Thyroid gland (tissue), 4 donors: Measurements from ENCODE around the gene GALNS. TPM values are rescaled to one million over a fixed set of nuclear protein-coding genes. Genes with fewer than 3 reads are reported as not detected.
A peak's percentile ranks its signal among the peaks of the same experiment; 100 is the strongest.

Source experiments
- DNase-seq, 2 donors: peaks; one replicate each; pipeline ENCODE4 v3.0.0-alpha.2; 2019
- H3K27ac ChIP-seq, 3 donors: fragments of 200-600 bp; sonication (generic); 1 replicate in 2 of 3; 2 replicates in 1 of 3; pipeline ENCODE4 v1.5.1; 2016 to 2019; ENCODE audit warnings: mild to moderate bottlenecking in 1 of 3, moderate library complexity in 1 of 3
- H3K27me3 ChIP-seq: fragments of 200-600 bp; sonication (generic); one replicate; pipeline ENCODE4 v1.5.1; 2019
- H3K36me3 ChIP-seq, 2 donors: fragments of 200-600 bp; sonication (generic); one replicate each; pipeline ENCODE4 v1.5.1; 2016 to 2019
- H3K4me1 ChIP-seq, 2 donors: fragments of 200-600 bp; sonication (generic); one replicate each; pipeline ENCODE4 v1.5.1; 2017 to 2019
- H3K4me3 ChIP-seq, 3 donors: fragments of 200-600 bp; sonication (generic); replicated peaks in 1 of 3; 1 replicate in 2 of 3; 2 replicates in 1 of 3; pipeline ENCODE4 v1.5.1; 2016; ENCODE audit warnings: mild to moderate bottlenecking in 1 of 3
- H3K9me3 ChIP-seq: fragments of 200-600 bp; sonication (generic); one replicate; pipeline ENCODE4 v1.5.1; 2017
- CTCF ChIP-seq, 6 experiments: fragments of 200-600 bp in 3 of 6; fragments of 450-650 bp in 3 of 6; sonication (generic) in 3 of 6; IDR thresholded peaks; one replicate each; pipeline ENCODE4 v1.5.1; 2016 to 2019; ENCODE audit warnings: antibody characterized with exemption in 6 of 6, mild to moderate bottlenecking in 2 of 6, inconsistent platforms in 1 of 6, moderate library complexity in 1 of 6
- POLR2A ChIP-seq, 2 donors: fragments of 450-650 bp; IDR thresholded peaks; one replicate each; pipeline ENCODE4 v1.6.1; 2017; ENCODE audit warnings: antibody characterized with exemption in 2 of 2, mild to moderate bottlenecking in 2 of 2, moderate library complexity in 1 of 2
- WGBS, 2 donors: methylation state at CpG; one replicate each; pipeline ENCODE4 v1.1.5; 2017; 5-methylcytosine and 5-hydroxymethylcytosine counted together
- intact Hi-C: fragments of 100-400 bp; cut with DNase I; formaldehyde crosslinking; loops from one replicate; pipeline ENCODE4 v1.15.1; 2023
- total RNA-seq, 4 donors: library from RNA; depleted of rRNA; stranded (reverse); fragments of >200 nt; gene quantifications; one replicate each; pipeline ENCODE4 v1.2.3, GENCODE V29; 2016

GALNS gene
- total RNA-seq, 4 donors from 2014 or later, result 14.4 to 41.9 (median 33.0) TPM

DNA sequence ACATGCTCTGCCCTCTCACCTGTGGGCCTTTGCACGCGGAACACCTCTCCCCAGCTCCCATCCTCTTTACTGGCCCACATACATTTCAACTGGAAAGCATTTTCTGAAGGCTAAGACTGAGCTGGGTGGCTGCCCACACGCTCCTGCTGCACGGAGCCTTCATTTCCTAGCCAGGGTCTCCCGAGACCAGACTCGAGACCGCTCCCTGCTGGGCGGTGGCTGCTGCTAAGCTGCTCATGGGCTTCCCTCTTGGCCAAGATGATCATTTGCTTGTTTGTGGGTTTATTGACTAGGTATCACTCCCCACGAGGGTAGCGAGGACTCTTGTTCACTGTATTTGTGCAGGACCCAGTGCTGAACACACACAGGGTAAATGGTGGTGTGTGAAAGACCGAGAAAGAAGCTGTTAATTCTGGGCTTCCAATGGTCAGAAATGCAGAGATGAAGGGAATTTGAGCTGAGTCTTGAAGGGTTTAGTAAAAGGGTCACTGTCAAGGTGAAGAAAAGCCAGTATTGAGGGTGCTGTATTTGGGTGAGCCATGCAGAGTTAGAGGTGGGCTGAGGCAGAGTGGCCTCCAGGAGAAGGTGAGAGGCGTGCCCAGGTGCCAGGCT, 1.1 kb upstream of the GALNS start:
- peak; percentile 69 to 74 for DNase-seq
- Histone ChIP-seq H3K36me3 (peaks cover 22 to 33% of the 10 kb centered on the region in 2 donors), H3K4me3 (peak overlapping the region; percentile 56 to 98 (median 88)), H3K4me1 (peaks cover 14 to 17% of the 10 kb centered on the region in 2 donors), H3K27ac (peak overlapping the region in 1 of 3 donors; percentile 70), H3K9me3 (no peaks in the 10 kb centered on the region), H3K27me3 (no peaks in the 10 kb centered on the region)
- 17 to 18% methylated on average over 12 of the region's 12 CpGs for WGBS, 2 donors
- no peak for TF ChIP-seq POLR2A (IDR thresholded peaks at IDR 0.05)
- TF ChIP-seq CTCF (IDR thresholded peaks at IDR 0.05), result peak in 5 of 6 experiments; percentile 20 to 58 (median 40)
- intact Hi-C loops, result loop anchor here (5.0 kb wide), 1 partner anchor 46 kb away; the partner anchor contains the start of gene APRT

- Histone ChIP-seq H3K27ac (peak overlapping the region in 2 of 3 donors; percentile 53 to 56), H3K36me3 (peaks cover 20% of the 10 kb centered on the region in 2 donors), H3K27me3 (no peaks in the 10 kb centered on the region), H3K4me3 (peak overlapping the region in 2 of 3 donors; percentile 56 to 98), H3K4me1 (peaks cover 14 to 17% of the 10 kb centered on the region in 2 donors), H3K9me3 (no peaks in the 10 kb centered on the region)
- TF ChIP-seq POLR2A (IDR thresholded peaks at IDR 0.05), result no peak
- TF ChIP-seq CTCF (IDR thresholded peaks at IDR 0.05), result no peak
- intact Hi-C loops, result loop anchor here (5.0 kb wide), 1 partner anchor 44 kb away; the partner anchor contains the start of gene APRT
- WGBS, 2 donors, result 35% methylated on average over 13 of the region's 53 CpGs; no CpG with 5 or more reads in 1 of the 2 donors
- peak in 1 of 2 donors; percentile 23 for DNase-seq
These were observed 472 bp downstream of the GALNS start for GRCh38 chr16:88856122-88856827.

GRCh38 chr16:88855736-88856121, 1.0 kb downstream of the GALNS start:
- intact Hi-C loops, result loop anchor here (5.0 kb wide), 1 partner anchor 43 kb away; the partner anchor contains the start of gene APRT
- Histone ChIP-seq H3K27me3 (no peaks in the 10 kb centered on the region), H3K4me1 (peaks cover 14 to 17% of the 10 kb centered on the region in 2 donors), H3K36me3 (peaks cover 14 to 16% of the 10 kb centered on the region in 2 donors), H3K27ac (peak overlapping the region in 1 of 3 donors; percentile 53), H3K9me3 (no peaks in the 10 kb centered on the region), H3K4me3 (peak overlapping the region in 1 of 3 donors; percentile 98)
- 87 to 89% methylated on average over 4 to 12 of the region's 13 CpGs for WGBS, 2 donors
- TF ChIP-seq POLR2A (IDR thresholded peaks at IDR 0.05) (no peak), CTCF (IDR thresholded peaks at IDR 0.05) (no peak)
- DNase-seq, result no peak

GRCh38 chr16:88855176-88855575, 1.6 kb downstream of the GALNS start:
- no peaks in the 10 kb centered on the region for H3K27me3 ChIP-seq
- no peaks in the 10 kb centered on the region for H3K9me3 ChIP-seq
- no peak for DNase-seq
- TF ChIP-seq CTCF (IDR thresholded peaks at IDR 0.05), result no peak
- no peak for TF ChIP-seq POLR2A (IDR thresholded peaks at IDR 0.05)
- 85 to 88% methylated on average over 8 of the region's 8 CpGs for WGBS, 2 donors
- intact Hi-C loops, result loop anchor here (5.0 kb wide), 1 partner anchor 43 kb away; the partner anchor contains the start of gene APRT
- peaks cover 9 to 10% of the 10 kb centered on the region in 2 donors for H3K36me3 ChIP-seq
- H3K4me3 ChIP-seq, result no peak overlapping the region
- no peak overlapping the region for H3K27ac ChIP-seq
- H3K4me1 ChIP-seq, result peaks cover 14 to 17% of the 10 kb centered on the region in 2 donors
